Lower lobe of right lung (tissue), 2 donors: ENCODE results near the gene HS6ST1. TPM values are rescaled to one million over a fixed set of nuclear protein-coding genes. Genes with fewer than 3 reads are reported as not detected.
A peak's percentile ranks its signal among the peaks of the same experiment; 100 is the strongest.

Experiments used
- ATAC-seq, 2 donors: fragments of 200-7000 bp; cut with Tn5 transposase; one replicate each; pipeline ENCODE4 v1.9.1; 2020 to 2022; ENCODE audit warnings: mild to moderate bottlenecking in 2 of 2, moderate library complexity in 2 of 2
- DNase-seq: peaks from one replicate; pipeline ENCODE4 v3.0.0-alpha.2; 2020
- H3K27ac ChIP-seq: fragments of 200-600 bp; one replicate; pipeline ENCODE4 v1.8.0; 2022
- H3K27me3 ChIP-seq: fragments of 200-600 bp; one replicate; pipeline ENCODE4 v1.8.0; 2022; ENCODE audit warnings: low read depth
- H3K36me3 ChIP-seq: fragments of 200-600 bp; one replicate; pipeline ENCODE4 v1.8.0; 2022; ENCODE audit warnings: mild to moderate bottlenecking
- H3K4me1 ChIP-seq: fragments of 200-600 bp; one replicate; pipeline ENCODE4 v1.8.0; 2022
- H3K4me3 ChIP-seq: fragments of 200-600 bp; one replicate; pipeline ENCODE4 v1.8.0; 2022; ENCODE audit warnings: mild to moderate bottlenecking
- H3K9me3 ChIP-seq: fragments of 200-600 bp; one replicate; pipeline ENCODE4 v1.8.0; 2022
- intact Hi-C: fragments of 100-400 bp; cut with DNase I; formaldehyde crosslinking; loops from one replicate; pipeline ENCODE4 v1.11.0; 2022
- total RNA-seq: library from RNA; stranded (reverse); fragmentation: NEBNext Ultra II Directional; extraction: Animal tissue kit (Norgen Biotek cat#: 25700); gene quantifications from one replicate; pipeline ENCODE4 v1.2.1, GENCODE V29; 2021
- TF ChIP-seq, protein P1 (sequence below): fragments of 200-600 bp; IDR thresholded peaks from one replicate; pipeline ENCODE4 v1.8.0; 2022; ENCODE audit warnings: antibody characterized with exemption, mild to moderate bottlenecking
- donor health status: DM: no; HTN: yes; CAD: no; lungs with severe emphysema.

HS6ST1 gene
- total RNA-seq, 1 donor from 2014 or later, result 26.3 TPM

DNA sequence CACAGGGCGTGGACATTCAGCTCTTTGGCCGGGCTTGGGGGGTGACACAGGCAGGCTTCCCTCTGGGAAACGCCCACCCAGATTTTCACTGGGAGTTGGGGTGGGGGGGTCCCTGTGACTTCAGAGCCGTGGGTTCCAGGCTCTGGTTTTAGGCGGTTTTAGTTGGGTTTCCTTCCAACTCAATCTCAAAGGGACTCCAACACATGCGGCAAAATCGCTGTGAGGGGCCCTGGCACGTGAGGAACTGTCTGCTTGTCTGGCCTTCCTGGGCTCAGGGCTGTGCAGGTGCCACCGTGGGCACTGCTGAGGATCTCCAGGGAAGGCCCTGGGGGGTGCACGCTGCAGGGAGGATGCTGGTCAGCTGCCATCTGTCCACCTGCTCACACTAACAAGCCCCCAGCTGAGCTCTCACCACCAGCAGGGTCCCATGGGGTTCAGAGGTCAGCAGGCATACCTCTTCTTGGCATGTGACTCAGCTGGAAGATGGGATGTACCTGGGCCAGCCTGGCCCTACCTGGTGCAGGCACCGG is 11.7 kb downstream of the HS6ST1 start:
- TF ChIP-seq, protein P1, sequence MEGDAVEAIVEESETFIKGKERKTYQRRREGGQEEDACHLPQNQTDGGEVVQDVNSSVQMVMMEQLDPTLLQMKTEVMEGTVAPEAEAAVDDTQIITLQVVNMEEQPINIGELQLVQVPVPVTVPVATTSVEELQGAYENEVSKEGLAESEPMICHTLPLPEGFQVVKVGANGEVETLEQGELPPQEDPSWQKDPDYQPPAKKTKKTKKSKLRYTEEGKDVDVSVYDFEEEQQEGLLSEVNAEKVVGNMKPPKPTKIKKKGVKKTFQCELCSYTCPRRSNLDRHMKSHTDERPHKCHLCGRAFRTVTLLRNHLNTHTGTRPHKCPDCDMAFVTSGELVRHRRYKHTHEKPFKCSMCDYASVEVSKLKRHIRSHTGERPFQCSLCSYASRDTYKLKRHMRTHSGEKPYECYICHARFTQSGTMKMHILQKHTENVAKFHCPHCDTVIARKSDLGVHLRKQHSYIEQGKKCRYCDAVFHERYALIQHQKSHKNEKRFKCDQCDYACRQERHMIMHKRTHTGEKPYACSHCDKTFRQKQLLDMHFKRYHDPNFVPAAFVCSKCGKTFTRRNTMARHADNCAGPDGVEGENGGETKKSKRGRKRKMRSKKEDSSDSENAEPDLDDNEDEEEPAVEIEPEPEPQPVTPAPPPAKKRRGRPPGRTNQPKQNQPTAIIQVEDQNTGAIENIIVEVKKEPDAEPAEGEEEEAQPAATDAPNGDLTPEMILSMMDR, result no peak
- Histone ChIP-seq H3K4me3 (no peak overlapping the region), H3K27me3 (no peaks in the 10 kb centered on the region), H3K9me3 (no peaks in the 10 kb centered on the region), H3K4me1 (peaks cover 80% of the 10 kb centered on the region), H3K27ac (no peak overlapping the region), H3K36me3 (no peaks in the 10 kb centered on the region)
- peak; percentile 33 for DNase-seq
- intact Hi-C loops, result no loop called here
- no peak for ATAC-seq

GRCh38 chr2:128306081-128306930 is 12.4 kb downstream of the HS6ST1 start:
- H3K4me3 ChIP-seq, result no peak overlapping the region
- intact Hi-C loops, result no loop called here
- H3K9me3 ChIP-seq, result no peaks in the 10 kb centered on the region
- peak overlapping the region; percentile 69 for H3K27ac ChIP-seq
- H3K27me3 ChIP-seq, result no peaks in the 10 kb centered on the region
- peaks cover 80% of the 10 kb centered on the region for H3K4me1 ChIP-seq
- no peaks in the 10 kb centered on the region for H3K36me3 ChIP-seq
- TF ChIP-seq, protein P1, result no peak
- peak; percentile 58 for DNase-seq
- ATAC-seq, result peak; percentile 54 to 74

DNA sequence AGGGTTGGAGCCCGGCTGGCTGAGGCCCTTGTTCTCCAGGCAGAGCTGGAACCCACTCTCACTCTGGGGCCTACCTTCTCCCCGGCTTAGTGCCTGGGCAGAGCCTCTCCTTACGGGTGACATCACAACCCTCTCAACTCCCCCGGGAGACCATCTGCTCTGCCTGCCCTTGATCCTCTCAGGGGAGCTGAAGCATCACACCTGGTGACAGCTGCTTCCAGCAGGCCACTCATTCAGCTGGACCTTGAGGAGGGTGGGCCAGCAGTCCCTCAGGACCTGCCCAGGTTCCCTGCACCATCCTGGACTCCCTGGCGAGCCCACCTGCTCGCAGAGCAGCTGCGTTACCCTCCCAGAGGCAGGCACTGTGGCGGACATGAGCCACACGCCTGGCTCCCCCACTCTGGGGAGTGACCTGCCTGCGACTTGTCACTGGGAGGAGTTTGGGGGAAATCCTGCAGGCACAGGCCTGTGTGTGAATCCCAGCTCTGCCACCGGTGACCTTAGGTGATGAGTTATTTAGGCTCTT is 13.1 kb downstream of the HS6ST1 start:
- Histone ChIP-seq H3K4me3 (no peak overlapping the region), H3K27me3 (no peaks in the 10 kb centered on the region), H3K9me3 (no peaks in the 10 kb centered on the region), H3K36me3 (no peaks in the 10 kb centered on the region), H3K27ac (peak overlapping the region; percentile 69), H3K4me1 (peaks cover 82% of the 10 kb centered on the region)
- ATAC-seq (peak in 1 of 2 donors; percentile 2), DNase-seq (peak; percentile 34)
- intact Hi-C loops, result no loop called here
- TF ChIP-seq, protein P1, result no peak

GRCh38 chr2:128304715-128305554 is 13.7 kb downstream of the HS6ST1 start:
- peaks cover 82% of the 10 kb centered on the region for H3K4me1 ChIP-seq
- DNase-seq, result peak; percentile 77

GRCh38 chr2:128304330-128304714 is 14.3 kb downstream of the HS6ST1 start:
- Histone ChIP-seq H3K27me3 (no peaks in the 10 kb centered on the region), H3K4me3 (no peak overlapping the region), H3K4me1 (peaks cover 80% of the 10 kb centered on the region), H3K9me3 (no peaks in the 10 kb centered on the region), H3K27ac (no peak overlapping the region), H3K36me3 (no peaks in the 10 kb centered on the region)
- TF ChIP-seq, protein P1, result no peak
- intact Hi-C loops, result no loop called here
- DNase-seq (no peak), ATAC-seq (no peak)

More at GRCh38 chr2:128304715-128305554, 13.7 kb downstream of the HS6ST1 start:
- Histone ChIP-seq H3K36me3 (no peaks in the 10 kb centered on the region), H3K9me3 (no peaks in the 10 kb centered on the region), H3K4me3 (no peak overlapping the region), H3K27ac (peak overlapping the region; percentile 69), H3K27me3 (no peaks in the 10 kb centered on the region)
- intact Hi-C loops, result no loop called here
- TF ChIP-seq, protein P1, result no peak
- ATAC-seq, result peak; percentile 37
